Upper lobe of right lung (tissue), 1 donor: ENCODE data around the gene LHFPL2. TPM values are rescaled to one million over a fixed set of nuclear protein-coding genes. Genes with fewer than 3 reads are reported as not detected.

Experiments used
- ATAC-seq: fragments of 200-7000 bp; cut with Tn5 transposase; one replicate; pipeline ENCODE4 v1.9.1; 2020; ENCODE audit warnings: mild to moderate bottlenecking, moderate library complexity
- DNase-seq: peaks from one replicate; pipeline ENCODE4 v3.0.0-alpha.2; 2020
- H3K27ac ChIP-seq: fragments of 200-600 bp; one replicate; pipeline ENCODE4 v1.8.0; 2022
- H3K27me3 ChIP-seq: fragments of 200-600 bp; one replicate; pipeline ENCODE4 v1.8.0; 2022; ENCODE audit warnings: mild to moderate bottlenecking
- H3K36me3 ChIP-seq: fragments of 200-600 bp; one replicate; pipeline ENCODE4 v1.8.0; 2022
- H3K4me1 ChIP-seq: fragments of 200-600 bp; one replicate; pipeline ENCODE4 v1.8.0; 2022
- H3K4me3 ChIP-seq: fragments of 200-600 bp; one replicate; pipeline ENCODE4 v1.8.0; 2022; ENCODE audit warnings: mild to moderate bottlenecking
- H3K9me3 ChIP-seq: fragments of 200-600 bp; one replicate; pipeline ENCODE4 v1.8.0; 2022
- intact Hi-C: fragments of 100-400 bp; cut with DNase I; formaldehyde crosslinking; loops from one replicate; pipeline ENCODE4 v1.11.0; 2022
- total RNA-seq: library from RNA; stranded (reverse); fragmentation: NEBNext Ultra II Directional; extraction: Animal tissue kit (Norgen Biotek cat#: 25700); gene quantifications from one replicate; pipeline ENCODE4 v1.2.1, GENCODE V29; 2021
- TF ChIP-seq, protein P1 (sequence below): fragments of 200-600 bp; IDR thresholded peaks from one replicate; pipeline ENCODE4 v1.8.0; 2022; ENCODE audit warnings: antibody characterized with exemption
- donor health status: DM: no; HTN: yes; CAD: no; lungs with severe emphysema.

The LHFPL2 gene
- total RNA-seq, 1 donor from 2014 or later = 41.0 TPM

GRCh38 chr5:78540335-78541085 is 108.1 kb downstream of the LHFPL2 start:
- TF ChIP-seq, protein P1, sequence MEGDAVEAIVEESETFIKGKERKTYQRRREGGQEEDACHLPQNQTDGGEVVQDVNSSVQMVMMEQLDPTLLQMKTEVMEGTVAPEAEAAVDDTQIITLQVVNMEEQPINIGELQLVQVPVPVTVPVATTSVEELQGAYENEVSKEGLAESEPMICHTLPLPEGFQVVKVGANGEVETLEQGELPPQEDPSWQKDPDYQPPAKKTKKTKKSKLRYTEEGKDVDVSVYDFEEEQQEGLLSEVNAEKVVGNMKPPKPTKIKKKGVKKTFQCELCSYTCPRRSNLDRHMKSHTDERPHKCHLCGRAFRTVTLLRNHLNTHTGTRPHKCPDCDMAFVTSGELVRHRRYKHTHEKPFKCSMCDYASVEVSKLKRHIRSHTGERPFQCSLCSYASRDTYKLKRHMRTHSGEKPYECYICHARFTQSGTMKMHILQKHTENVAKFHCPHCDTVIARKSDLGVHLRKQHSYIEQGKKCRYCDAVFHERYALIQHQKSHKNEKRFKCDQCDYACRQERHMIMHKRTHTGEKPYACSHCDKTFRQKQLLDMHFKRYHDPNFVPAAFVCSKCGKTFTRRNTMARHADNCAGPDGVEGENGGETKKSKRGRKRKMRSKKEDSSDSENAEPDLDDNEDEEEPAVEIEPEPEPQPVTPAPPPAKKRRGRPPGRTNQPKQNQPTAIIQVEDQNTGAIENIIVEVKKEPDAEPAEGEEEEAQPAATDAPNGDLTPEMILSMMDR = no peak
- intact Hi-C loops = no loop called here
- peaks cover 8% of the 10 kb centered on the region for H3K4me1 ChIP-seq
- H3K4me3 ChIP-seq = no peak overlapping the region
- no peaks in the 10 kb centered on the region for H3K36me3 ChIP-seq
- H3K9me3 ChIP-seq = no peaks in the 10 kb centered on the region
- H3K27ac ChIP-seq = no peak overlapping the region
- DNase-seq (no peak), ATAC-seq (peak; percentile 64)
- H3K27me3 ChIP-seq = no peaks in the 10 kb centered on the region

DNA sequence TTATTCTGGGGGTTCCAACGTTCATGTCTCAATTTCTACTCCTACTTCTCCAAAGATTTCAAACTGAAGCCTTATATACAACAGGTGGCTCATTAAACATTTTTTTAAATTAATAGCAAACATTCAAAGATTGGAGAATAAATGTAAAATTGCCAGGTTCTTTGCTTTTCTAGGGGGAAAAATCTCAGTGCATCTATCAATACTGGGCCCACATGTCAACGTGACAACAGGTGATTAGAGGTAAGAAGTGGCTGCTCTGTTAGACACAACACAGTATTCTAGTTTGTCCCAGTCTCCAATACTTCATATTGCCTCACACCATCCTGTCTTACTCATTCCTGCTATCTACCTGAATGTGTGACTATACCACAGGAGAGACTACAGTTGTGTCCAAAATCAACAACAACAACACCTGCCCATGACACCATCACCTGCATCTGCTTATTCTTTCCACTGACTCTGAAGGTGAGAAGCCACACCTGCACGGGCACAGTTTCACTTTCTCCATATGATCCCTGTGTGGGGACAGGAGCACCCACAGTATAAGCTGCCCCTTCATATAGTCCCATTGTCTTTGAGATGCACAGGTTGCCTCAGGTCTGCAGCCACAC is 110.2 kb downstream of the LHFPL2 start:
- DNase-seq (no peak), ATAC-seq (no peak)
- no peak overlapping the region for H3K27ac ChIP-seq
- H3K9me3 ChIP-seq = no peaks in the 10 kb centered on the region
- peaks cover 8% of the 10 kb centered on the region for H3K4me1 ChIP-seq
- no peak overlapping the region for H3K4me3 ChIP-seq
- TF ChIP-seq, protein P1 = no peak
- no peaks in the 10 kb centered on the region for H3K27me3 ChIP-seq
- intact Hi-C loops = no loop called here
- H3K36me3 ChIP-seq = no peaks in the 10 kb centered on the region

- H3K36me3 ChIP-seq = no peaks in the 10 kb centered on the region
- DNase-seq = no peak
- intact Hi-C loops = no loop called here
- TF ChIP-seq, protein P1 = peak; percentile 54
- H3K27me3 ChIP-seq = no peaks in the 10 kb centered on the region
- H3K27ac ChIP-seq = no peak overlapping the region
- H3K4me3 ChIP-seq = no peak overlapping the region
- H3K4me1 ChIP-seq = peaks cover 8% of the 10 kb centered on the region
- ATAC-seq = peak; percentile 60
- no peaks in the 10 kb centered on the region for H3K9me3 ChIP-seq
These were observed 110.8 kb downstream of the LHFPL2 start for GRCh38 chr5:78537821-78538220.

DNA sequence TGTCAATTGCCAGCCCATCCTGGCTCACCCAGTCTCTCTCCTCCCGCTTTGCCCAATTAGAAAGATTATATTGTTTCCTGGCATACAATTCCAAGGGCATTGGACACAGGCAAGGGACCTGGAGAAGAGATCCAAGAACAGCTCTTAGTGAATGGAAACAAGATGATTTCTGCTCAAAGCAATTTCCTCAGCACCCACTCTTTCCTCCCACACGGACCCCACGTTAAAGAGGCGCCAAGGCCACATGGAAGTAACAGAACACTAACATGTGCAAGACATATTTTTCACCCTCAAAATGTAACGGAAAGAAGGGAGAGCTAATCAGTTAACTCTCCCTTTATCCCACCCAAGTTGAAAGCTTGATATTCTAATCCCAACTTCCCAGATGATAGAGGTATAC is 111.2 kb downstream of the LHFPL2 start:
- peaks cover 8% of the 10 kb centered on the region for H3K4me1 ChIP-seq
- H3K27me3 ChIP-seq = no peaks in the 10 kb centered on the region
- intact Hi-C loops = no loop called here
- TF ChIP-seq, protein P1 = no peak
- H3K36me3 ChIP-seq = no peaks in the 10 kb centered on the region
- H3K4me3 ChIP-seq = no peak overlapping the region
- DNase-seq = no peak
- ATAC-seq = no peak
- H3K27ac ChIP-seq = no peak overlapping the region
- no peaks in the 10 kb centered on the region for H3K9me3 ChIP-seq

DNA sequence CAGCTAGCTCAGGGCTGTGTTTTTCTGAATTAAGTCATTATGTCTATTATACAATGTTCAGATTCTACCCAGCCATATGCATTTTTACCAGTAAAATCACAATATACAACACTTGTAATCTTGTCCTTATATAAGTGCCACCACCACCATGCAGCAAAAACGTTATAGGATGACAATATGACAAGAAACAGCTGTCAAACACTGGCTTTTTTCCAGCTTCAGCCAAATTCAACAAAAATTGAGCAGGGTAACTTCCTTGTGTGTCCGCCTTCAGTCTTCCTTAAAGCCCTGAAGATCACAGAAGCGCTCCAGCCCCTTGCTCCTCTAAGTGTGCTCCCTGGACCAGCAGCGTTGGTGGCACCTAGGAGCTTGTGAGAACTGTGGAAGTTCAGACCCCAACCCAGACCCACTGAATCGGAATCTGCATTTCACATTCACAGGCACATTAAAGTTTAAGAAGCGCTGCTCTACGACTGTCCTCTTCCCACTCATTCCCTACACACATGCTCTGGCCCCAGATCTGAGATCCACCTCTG is 111.8 kb downstream of the LHFPL2 start:
- H3K27ac ChIP-seq = no peak overlapping the region
- intact Hi-C loops = no loop called here
- no peak for ATAC-seq
- no peak for DNase-seq
- H3K4me3 ChIP-seq = no peak overlapping the region
- H3K27me3 ChIP-seq = no peaks in the 10 kb centered on the region
- TF ChIP-seq, protein P1 = no peak
- H3K9me3 ChIP-seq = no peaks in the 10 kb centered on the region
- no peaks in the 10 kb centered on the region for H3K36me3 ChIP-seq
- peaks cover 8% of the 10 kb centered on the region for H3K4me1 ChIP-seq
